HepG2 (cell line): ENCODE results near the gene RHBDD1. TPM values are rescaled to one million over a fixed set of nuclear protein-coding genes. Genes with fewer than 3 reads are reported as not detected.

Experiments
- ARID5B ChIP-seq: IDR thresholded peaks from 2 replicates; pipeline ENCODE4 v1.4.0; 2020; ENCODE audit warnings: mild to moderate bottlenecking, missing genetic modification reagents
- FOXJ3 ChIP-seq: sonication (generic); formaldehyde crosslinking; IDR thresholded peaks from 2 replicates; pipeline ENCODE4 v1.4.0; 2020; ENCODE audit warnings: missing genetic modification reagents, mild to moderate bottlenecking, borderline replicate concordance
- GATA4 ChIP-seq: sonication (generic); IDR thresholded peaks from 2 replicates; pipeline ENCODE4 v1.6.1; 2016; ENCODE audit warnings: antibody characterized with exemption, low read depth, borderline replicate concordance
- HNF4A ChIP-seq: sonication (generic); formaldehyde crosslinking; IDR thresholded peaks from 2 replicates; pipeline ENCODE4 v1.4.0; 2020; ENCODE audit warnings: missing genetic modification reagents
- IRF1 ChIP-seq: sonication (generic); formaldehyde crosslinking; IDR thresholded peaks from 2 replicates; pipeline ENCODE4 v1.4.0; 2020; ENCODE audit warnings: low read depth, mild to moderate bottlenecking, missing genetic modification reagents
- NR2F2 ChIP-seq: IDR thresholded peaks from 2 replicates; pipeline ENCODE4 v1.6.1; 2012; ENCODE audit warnings: low read depth, inconsistent platforms, borderline replicate concordance
- PAXIP1 ChIP-seq: sonication (generic); formaldehyde crosslinking; conservative IDR thresholded peaks from 2 replicates; pipeline ENCODE4 v1.4.0; 2020; ENCODE audit warnings: mild to moderate bottlenecking, missing genetic modification reagents, moderate library complexity
- SCMH1 ChIP-seq: sonication (generic); formaldehyde crosslinking; IDR thresholded peaks from 2 replicates; pipeline ENCODE4 v1.9.0; 2021; ENCODE audit warnings: missing genetic modification reagents, mild to moderate bottlenecking, borderline replicate concordance
- SUZ12 ChIP-seq: fragments of 150-350 bp; IDR thresholded peaks from 2 replicates; pipeline ENCODE4 v1.6.1; 2014; ENCODE audit warnings: low read depth, low read length
- U2AF2 ChIP-seq: fragments of 200-400 bp; formaldehyde crosslinking; IDR thresholded peaks from 2 replicates; pipeline ENCODE4 v1.6.1; 2017; ENCODE audit warnings: low read depth, mild to moderate bottlenecking, low read length
- ZBTB20 ChIP-seq: sonication (generic); formaldehyde crosslinking; IDR thresholded peaks from 2 replicates; pipeline ENCODE4 v1.8.1; 2023; ENCODE audit warnings: missing genetic modification reagents, low read depth, mild to moderate bottlenecking, borderline replicate concordance
- ZBTB37 ChIP-seq: sonication (generic); formaldehyde crosslinking; IDR thresholded peaks from 2 replicates; pipeline ENCODE4 v1.4.0; 2020; ENCODE audit warnings: mild to moderate bottlenecking, missing genetic modification reagents
- ZFP91 ChIP-seq: sonication (generic); formaldehyde crosslinking; IDR thresholded peaks from 2 replicates; pipeline ENCODE4 v1.9.0; 2022; ENCODE audit warnings: missing genetic modification reagents, mild to moderate bottlenecking, borderline replicate concordance
- ZNF124 ChIP-seq: sonication (generic); formaldehyde crosslinking; IDR thresholded peaks from 2 replicates; pipeline ENCODE4 v1.4.0; 2020; ENCODE audit warnings: missing genetic modification reagents
- ZNF331 ChIP-seq: sonication (generic); formaldehyde crosslinking; IDR thresholded peaks from 2 replicates; pipeline ENCODE4 v1.4.0; 2020; ENCODE audit warnings: missing genetic modification reagents
- ZNF737 ChIP-seq: sonication (generic); formaldehyde crosslinking; IDR thresholded peaks from 2 replicates; pipeline ENCODE4 v1.5.0; 2020; ENCODE audit warnings: missing genetic modification reagents, mild to moderate bottlenecking, borderline replicate concordance
- ZSCAN29 ChIP-seq: sonication (generic); formaldehyde crosslinking; conservative IDR thresholded peaks from 2 replicates; pipeline ENCODE4 v1.4.0; 2020; ENCODE audit warnings: mild to moderate bottlenecking, missing genetic modification reagents
- polyA plus RNA-seq, 8 experiments: library from polyadenylated mRNA; depleted of rRNA in 3 of 8; stranded (reverse) in 7 of 8; unstranded in 1 of 8; fragments of >200 nt; fragmentation: Illumina TruSeq in 4 of 8; extraction: Trizol in 4 of 8; gene quantifications; 2 replicates each; pipeline versions ENCODE4 v1.2.1 to v1.2.3, GENCODE V29; 2011 to 2016; ENCODE audit warnings: low read depth in 4 of 8, missing spikeins in 1 of 8, mixed read lengths in 1 of 8; ENCODE audit not compliant: insufficient read depth in 1 of 8
- total RNA-seq, 5 experiments: library from RNA; depleted of rRNA; stranded (reverse); fragments of >200 nt; fragmentation: Illumina TruSeq; extraction: Trizol; gene quantifications; 2 replicates each; pipeline ENCODE4 v1.2.3, GENCODE V29; 2016; ENCODE audit warnings: low read depth in 1 of 5

The RHBDD1 gene
- total and polyA plus RNA-seq, 2 of the 13 experiments (the other 11 are each of a cell fraction or from before 2014, with no cell fraction given), result 8.2 to 9.5 TPM

GRCh38 chr2:227038550-227039189, 202.8 kb downstream of the RHBDD1 start (continued):
- TF ChIP-seq U2AF2 (no peak), ZBTB20 (CRISPR knock-in tag) (peak; percentile 100), ZNF124 (CRISPR knock-in tag) (0 out of 2 replicates have a peak, but pooled peaks have one; percentile 53), HNF4A (peak; percentile 74), ZNF331 (0 out of 2 replicates have a peak, but pooled peaks have one; percentile 60), ZNF737 (CRISPR knock-in tag) (no peak), SCMH1 (no peak), GATA4 (0 out of 2 replicates have a peak, but pooled peaks have one; percentile 66), IRF1 (CRISPR knock-in tag) (no peak), ZFP91 (CRISPR knock-in tag) (no peak), ZSCAN29 (CRISPR knock-in tag) (0 out of 2 replicates have a peak, but pooled peaks have one; percentile 53), ARID5B (CRISPR knock-in tag) (peak; percentile 81), ZBTB37 (no peak), FOXJ3 (CRISPR knock-in tag) (peak; percentile 83; the same call in 1 of the 2 replicates), PAXIP1 (peak; percentile 83), SUZ12 (no peak), NR2F2 (peak; percentile 76)
